ENCODE measurements around the gene KATNA1.

GRCh38 chr6:149683256-149683859 lies 34.8 kb upstream of the KATNA1 start:
- TF ChIP-seq, protein P1, sequence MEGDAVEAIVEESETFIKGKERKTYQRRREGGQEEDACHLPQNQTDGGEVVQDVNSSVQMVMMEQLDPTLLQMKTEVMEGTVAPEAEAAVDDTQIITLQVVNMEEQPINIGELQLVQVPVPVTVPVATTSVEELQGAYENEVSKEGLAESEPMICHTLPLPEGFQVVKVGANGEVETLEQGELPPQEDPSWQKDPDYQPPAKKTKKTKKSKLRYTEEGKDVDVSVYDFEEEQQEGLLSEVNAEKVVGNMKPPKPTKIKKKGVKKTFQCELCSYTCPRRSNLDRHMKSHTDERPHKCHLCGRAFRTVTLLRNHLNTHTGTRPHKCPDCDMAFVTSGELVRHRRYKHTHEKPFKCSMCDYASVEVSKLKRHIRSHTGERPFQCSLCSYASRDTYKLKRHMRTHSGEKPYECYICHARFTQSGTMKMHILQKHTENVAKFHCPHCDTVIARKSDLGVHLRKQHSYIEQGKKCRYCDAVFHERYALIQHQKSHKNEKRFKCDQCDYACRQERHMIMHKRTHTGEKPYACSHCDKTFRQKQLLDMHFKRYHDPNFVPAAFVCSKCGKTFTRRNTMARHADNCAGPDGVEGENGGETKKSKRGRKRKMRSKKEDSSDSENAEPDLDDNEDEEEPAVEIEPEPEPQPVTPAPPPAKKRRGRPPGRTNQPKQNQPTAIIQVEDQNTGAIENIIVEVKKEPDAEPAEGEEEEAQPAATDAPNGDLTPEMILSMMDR (IDR thresholded peaks at IDR 0.05; ENCODE audit: insufficient read depth, low read length, poor library complexity, severe bottlenecking), result no peak
- no peak for TF ChIP-seq EZH2phosphoT487 (conservative IDR thresholded peaks at IDR 0.05; ENCODE audit: low read length)
